ENCODE data around the gene ITPRID2.

ITPRID2 gene

GRCh38 chr2:181895818-181896217 is 4.3 kb downstream of the ITPRID2 start:
- TF ChIP-seq POLR2A (IDR thresholded peaks at IDR 0.05; ENCODE audit: extremely low read depth, insufficient read length) (no peak), CTCF (IDR thresholded peaks at IDR 0.05; ENCODE audit: low read depth, low read length) (no peak)
- no peak for DNase-seq (ENCODE audit: low read depth)
- peak overlapping the region; percentile 26 for H3K4me3 ChIP-seq (ENCODE audit: low read depth, low read length)

- peak overlapping the region; percentile 12 for H3K4me3 ChIP-seq (ENCODE audit: low read depth, low read length)
- DNase-seq (ENCODE audit: low read depth), result no peak
- no peak for TF ChIP-seq POLR2A (IDR thresholded peaks at IDR 0.05; ENCODE audit: extremely low read depth, insufficient read length)
- TF ChIP-seq MYC (IDR thresholded peaks at IDR 0.05; ENCODE audit: low read depth, low read length), result no peak
- TF ChIP-seq CTCF (IDR thresholded peaks at IDR 0.05; ENCODE audit: low read depth, low read length), result no peak
- no peak for TF ChIP-seq MAX (IDR thresholded peaks at IDR 0.05; ENCODE audit: low read depth, low read length)
Measured at GRCh38 chr2:181896286-181896685, 4.8 kb downstream of the ITPRID2 start.

GRCh38 chr2:181900007-181900651 is 8.6 kb downstream of the ITPRID2 start:
- TF ChIP-seq MYC (IDR thresholded peaks at IDR 0.05; ENCODE audit: low read depth, low read length) (no peak), POLR2A (IDR thresholded peaks at IDR 0.05; ENCODE audit: extremely low read depth, insufficient read length) (no peak), CTCF (IDR thresholded peaks at IDR 0.05; ENCODE audit: low read depth, low read length) (no peak), MAX (IDR thresholded peaks at IDR 0.05; ENCODE audit: low read depth, low read length) (no peak)
- no peak overlapping the region for H3K4me3 ChIP-seq (ENCODE audit: low read depth, low read length)
- DNase-seq (ENCODE audit: low read depth), result no peak

GRCh38 chr2:181902625-181903024 is 11.1 kb downstream of the ITPRID2 start:
- no peak overlapping the region for H3K4me3 ChIP-seq (ENCODE audit: low read depth, low read length)
- no peak for TF ChIP-seq MYC (IDR thresholded peaks at IDR 0.05; ENCODE audit: low read depth, low read length)
- TF ChIP-seq CTCF (IDR thresholded peaks at IDR 0.05; ENCODE audit: low read depth, low read length), result no peak
- TF ChIP-seq POLR2A (IDR thresholded peaks at IDR 0.05; ENCODE audit: extremely low read depth, insufficient read length), result no peak
- TF ChIP-seq MAX (IDR thresholded peaks at IDR 0.05; ENCODE audit: low read depth, low read length), result no peak
- DNase-seq (ENCODE audit: low read depth), result no peak

GRCh38 chr2:181904022-181904632 is 12.6 kb downstream of the ITPRID2 start:
- H3K4me3 ChIP-seq (ENCODE audit: low read depth, low read length), result no peak overlapping the region
- TF ChIP-seq MYC (IDR thresholded peaks at IDR 0.05; ENCODE audit: low read depth, low read length) (no peak), CTCF (IDR thresholded peaks at IDR 0.05; ENCODE audit: low read depth, low read length) (peak; percentile 36)
- peak; percentile 61 for DNase-seq (ENCODE audit: low read depth)

- no peak overlapping the region for H3K4me3 ChIP-seq (ENCODE audit: low read depth, low read length)
- TF ChIP-seq CTCF (IDR thresholded peaks at IDR 0.05; ENCODE audit: low read depth, low read length) (no peak), MYC (IDR thresholded peaks at IDR 0.05; ENCODE audit: low read depth, low read length) (no peak), MAX (IDR thresholded peaks at IDR 0.05; ENCODE audit: low read depth, low read length) (no peak), POLR2A (IDR thresholded peaks at IDR 0.05; ENCODE audit: extremely low read depth, insufficient read length) (no peak)
- no peak for DNase-seq (ENCODE audit: low read depth)
Measured at GRCh38 chr2:181907057-181907456, 15.5 kb downstream of the ITPRID2 start.
